Stimulated activated CD8-positive, alpha-beta memory T cell treated with anti-CD3 and anti-CD28 coated beads, Interleukin-4, amount 100 ng/mL, for 24 hours (primary cell): ENCODE data around the gene COL8A1.
"Not testable (repeated sequence)": the region's sequence is repeated elsewhere in the genome, so short reads cannot be mapped to it uniquely, and the experiment has no call there.

Experiments used
- DNase-seq: peaks from one replicate; pipeline ENCODE4 v3.0.0-alpha.2; 2020; ENCODE audit warnings: low read depth

The COL8A1 gene

GRCh38 chr3:99805160-99805559 is 166.8 kb downstream of the COL8A1 start:
- DNase-seq: no peak

- DNase-seq: no peak
Observed at GRCh38 chr3:99808163-99808794, 169.9 kb downstream of the COL8A1 start.

DNA sequence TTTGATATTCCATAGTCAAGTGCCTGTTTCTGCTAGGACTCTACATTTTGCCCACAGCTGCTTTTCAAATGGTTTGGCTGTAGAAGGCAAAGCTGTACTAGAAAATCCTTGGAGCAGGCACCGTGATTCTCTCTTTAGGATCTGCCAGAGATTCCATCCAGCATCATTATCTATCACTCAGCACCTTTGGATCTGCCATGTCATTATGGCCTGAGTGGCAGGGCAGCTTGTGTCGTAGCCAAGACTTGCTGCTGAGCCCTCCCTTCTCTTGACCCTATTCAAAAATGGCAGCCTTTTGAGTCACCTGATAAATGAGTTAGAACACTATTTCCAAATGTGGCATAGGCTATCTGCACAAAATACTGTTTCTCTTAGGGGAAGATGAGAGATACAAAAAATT is 171.2 kb downstream of the COL8A1 start:
- DNase-seq: no peak

- no peak for DNase-seq
Observed at GRCh38 chr3:99810403-99810802, 172.0 kb downstream of the COL8A1 start.

DNA sequence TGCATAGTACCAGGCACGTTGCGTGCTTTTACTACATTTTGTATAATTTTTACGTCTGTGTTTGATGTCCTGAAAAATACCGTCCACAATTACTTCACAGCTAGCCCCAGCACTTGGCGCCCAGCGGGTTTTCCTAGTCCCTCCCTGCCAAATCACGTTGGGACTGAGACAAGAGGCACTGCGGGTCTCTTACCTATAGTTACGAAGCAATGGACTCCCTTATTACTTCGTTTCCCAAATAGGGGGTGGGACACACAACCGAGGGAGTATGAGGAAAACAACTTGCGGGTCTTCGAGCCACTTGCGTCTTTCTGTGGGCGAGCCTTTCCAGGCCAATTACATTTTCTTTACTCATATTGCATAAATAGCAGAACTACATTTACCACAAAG is 178.6 kb downstream of the COL8A1 start:
- DNase-seq: no peak

DNA sequence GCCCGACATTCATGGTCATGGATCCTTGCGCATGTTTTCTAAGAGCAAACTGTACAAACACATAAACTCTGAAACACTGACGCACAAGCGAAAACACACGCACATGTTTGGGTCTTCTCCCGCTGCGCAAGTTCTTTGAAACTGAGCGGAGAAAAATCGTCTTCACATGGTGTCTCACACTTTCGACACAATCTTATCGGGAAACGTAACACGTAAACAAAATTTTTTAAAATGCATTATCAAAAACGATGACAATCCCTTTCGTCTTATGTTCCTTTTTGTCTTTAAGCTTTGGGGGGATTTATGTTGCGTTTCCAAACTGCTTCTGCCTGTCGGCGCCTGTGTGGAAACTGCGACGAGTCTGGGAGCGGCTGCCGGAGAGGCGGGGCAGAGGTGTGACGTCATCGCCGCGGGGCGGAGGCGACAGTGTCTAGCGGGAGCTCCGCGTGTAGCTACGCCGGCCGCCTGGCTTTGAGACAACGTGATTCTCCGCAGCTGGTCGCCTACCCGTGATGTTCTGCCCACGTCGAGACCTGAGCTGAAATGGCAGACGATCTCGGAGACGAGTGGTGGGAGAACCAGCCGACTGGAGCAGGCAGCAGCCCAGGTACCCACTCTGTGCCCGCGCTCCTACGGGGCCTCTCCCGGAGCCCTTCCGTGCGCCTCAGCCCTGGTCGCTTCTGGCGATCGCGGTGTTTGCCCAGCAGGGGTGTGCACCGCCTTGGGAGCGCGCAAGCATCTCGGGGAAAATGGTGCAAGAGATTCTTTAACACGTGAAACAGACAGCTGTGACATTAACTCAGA is 179.2 kb downstream of the COL8A1 start, which contains the start of gene CMSS1:
TSS of gene CMSS1 (plus strand) at position 426 of the 804 bp plus-strand sequence.
- peak; percentile 95 for DNase-seq

GRCh38 chr3:99818818-99819217 is 180.4 kb downstream of the COL8A1 start:
- no peak for DNase-seq

GRCh38 chr3:99823723-99824711 is 185.6 kb downstream of the COL8A1 start:
- DNase-seq: no peak

GRCh38 chr3:99825004-99825640 is 186.7 kb downstream of the COL8A1 start:
- DNase-seq: no peak

DNA sequence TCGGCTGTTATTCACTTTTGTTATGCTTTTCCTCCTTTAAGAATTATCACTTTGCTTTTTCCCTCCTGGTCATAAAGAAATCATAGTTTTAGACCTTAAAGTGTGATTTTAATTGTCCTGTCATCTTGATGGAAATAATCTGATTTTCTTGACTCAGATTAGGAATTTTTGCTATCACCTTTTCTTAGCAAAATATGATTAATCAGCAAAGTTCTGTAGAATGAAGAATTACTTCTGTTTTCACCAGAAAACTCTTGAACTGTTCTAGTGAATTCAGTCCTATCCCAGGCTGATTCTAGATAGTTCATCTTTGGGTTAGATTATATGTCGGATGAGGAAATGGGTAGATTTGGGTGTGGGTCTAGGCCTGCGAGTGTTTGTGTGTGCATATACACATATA is 191.4 kb downstream of the COL8A1 start:
- no peak for DNase-seq

- DNase-seq: no peak
Observed at GRCh38 chr3:99833617-99834205, 195.3 kb downstream of the COL8A1 start.

DNA sequence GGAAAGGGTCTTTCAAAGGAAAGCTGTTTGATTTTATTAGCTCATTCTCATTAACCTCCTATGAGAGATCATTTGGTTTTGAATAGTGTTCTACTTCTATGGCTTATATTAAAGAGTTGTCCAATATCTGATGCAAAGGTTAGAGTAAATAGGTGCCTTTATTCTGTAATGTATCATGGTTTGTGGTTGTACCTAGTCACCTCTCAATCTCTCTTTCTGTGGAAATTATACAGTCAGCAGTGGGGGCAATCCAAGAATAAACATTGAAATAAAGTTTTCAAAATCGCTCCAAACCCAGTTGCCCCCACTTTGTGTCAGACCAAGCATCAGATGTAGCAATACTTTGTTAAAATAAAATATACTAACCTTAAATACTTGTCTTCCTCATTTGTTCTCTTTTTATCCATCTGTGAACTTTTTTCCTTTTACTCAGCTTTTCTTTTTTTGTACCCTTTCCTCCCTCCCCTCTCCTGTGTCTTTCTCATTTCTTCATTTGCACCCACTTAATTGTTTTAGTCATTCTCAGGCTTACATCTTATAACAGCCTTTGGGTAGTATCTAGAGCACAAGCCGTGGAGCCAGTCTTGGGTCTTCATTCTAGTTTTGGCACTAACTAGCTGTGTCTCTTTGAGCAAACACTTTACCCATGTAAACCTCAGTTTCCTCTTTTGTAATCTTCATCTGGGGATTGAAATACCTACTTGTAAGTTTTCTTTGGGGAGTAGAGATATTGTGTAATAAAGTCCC is 196.0 kb downstream of the COL8A1 start:
- DNase-seq: no peak

GRCh38 chr3:99836681-99837080 is 198.3 kb downstream of the COL8A1 start:
- DNase-seq: no peak

- DNase-seq: no peak
Observed at GRCh38 chr3:99837715-99838114, 199.3 kb downstream of the COL8A1 start.

DNA sequence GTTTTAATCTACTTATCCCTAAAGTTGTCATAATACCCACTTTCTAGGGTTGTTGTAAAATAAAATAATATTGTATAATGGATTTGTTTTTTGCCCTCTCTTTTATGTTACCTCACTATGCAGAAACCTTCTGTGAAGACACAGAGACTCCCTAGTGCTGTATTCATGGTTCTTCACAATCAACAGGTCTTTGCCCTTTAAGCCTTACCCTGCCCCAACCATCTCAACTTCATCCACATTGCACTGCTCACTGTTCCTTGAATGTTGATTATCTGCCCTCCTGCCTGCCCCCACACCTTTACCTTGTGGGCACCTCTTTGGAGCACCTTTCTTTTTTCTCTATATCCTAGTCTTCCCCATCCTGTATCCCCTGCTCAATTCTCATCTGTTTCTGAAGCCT is 200.4 kb downstream of the COL8A1 start:
- DNase-seq: no peak

DNA sequence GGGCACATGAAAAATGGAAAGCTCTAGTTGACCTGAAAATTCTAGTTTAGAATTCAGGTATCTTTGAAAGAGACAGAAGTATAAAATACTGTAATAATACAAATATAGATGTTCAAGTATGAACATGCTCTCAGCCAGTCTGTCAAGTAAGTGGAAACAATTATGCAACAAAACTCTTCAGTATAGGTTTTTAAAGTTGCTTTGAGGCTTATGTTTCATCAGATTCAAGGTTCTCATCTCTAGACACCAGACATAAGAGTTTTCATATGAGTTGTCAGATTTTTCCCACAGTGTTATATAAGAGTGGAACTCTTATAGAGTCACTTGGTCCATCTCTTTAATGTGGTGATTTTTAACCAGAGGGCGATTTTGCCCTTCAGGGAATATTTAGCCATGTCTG is 201.2 kb downstream of the COL8A1 start:
- DNase-seq: no peak

GRCh38 chr3:99841949-99842348 is 203.6 kb downstream of the COL8A1 start:
- not testable (repeated sequence) for DNase-seq

DNA sequence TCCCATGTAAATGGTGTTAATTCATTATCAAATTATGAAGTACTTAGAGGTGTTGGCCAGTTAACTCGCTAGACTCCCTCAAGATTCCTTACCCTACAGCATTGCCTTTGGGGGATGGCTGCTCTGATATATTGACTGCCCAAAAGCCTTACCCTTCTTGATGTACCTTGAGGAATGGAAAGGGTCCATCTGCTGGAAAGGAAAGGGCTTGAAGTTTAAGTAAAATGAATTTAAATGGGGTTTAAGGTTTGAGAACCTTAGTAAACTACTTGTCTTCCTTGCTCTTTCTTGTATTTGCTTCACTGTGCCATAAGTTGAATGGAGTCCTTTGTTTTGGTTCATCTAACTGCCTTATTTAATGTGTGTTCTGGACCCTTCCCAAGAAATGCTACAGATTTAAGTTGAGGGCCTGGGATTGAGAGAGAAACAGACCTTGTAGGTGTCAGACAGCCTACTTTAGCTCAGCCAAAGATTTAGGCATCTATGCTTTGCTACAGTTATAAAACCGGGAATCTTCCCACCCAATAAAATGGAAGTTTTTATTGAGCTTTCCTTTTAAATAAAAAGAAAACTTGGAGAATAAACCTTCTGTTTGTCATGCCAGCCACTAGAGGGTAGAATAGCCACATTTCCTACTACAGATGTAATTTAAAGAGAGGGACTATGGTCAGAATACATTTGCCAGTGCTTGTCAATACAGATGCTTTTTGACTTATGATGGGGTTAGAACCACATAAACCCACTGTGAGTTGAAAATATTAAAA is 204.6 kb downstream of the COL8A1 start:
- no peak for DNase-seq

DNA sequence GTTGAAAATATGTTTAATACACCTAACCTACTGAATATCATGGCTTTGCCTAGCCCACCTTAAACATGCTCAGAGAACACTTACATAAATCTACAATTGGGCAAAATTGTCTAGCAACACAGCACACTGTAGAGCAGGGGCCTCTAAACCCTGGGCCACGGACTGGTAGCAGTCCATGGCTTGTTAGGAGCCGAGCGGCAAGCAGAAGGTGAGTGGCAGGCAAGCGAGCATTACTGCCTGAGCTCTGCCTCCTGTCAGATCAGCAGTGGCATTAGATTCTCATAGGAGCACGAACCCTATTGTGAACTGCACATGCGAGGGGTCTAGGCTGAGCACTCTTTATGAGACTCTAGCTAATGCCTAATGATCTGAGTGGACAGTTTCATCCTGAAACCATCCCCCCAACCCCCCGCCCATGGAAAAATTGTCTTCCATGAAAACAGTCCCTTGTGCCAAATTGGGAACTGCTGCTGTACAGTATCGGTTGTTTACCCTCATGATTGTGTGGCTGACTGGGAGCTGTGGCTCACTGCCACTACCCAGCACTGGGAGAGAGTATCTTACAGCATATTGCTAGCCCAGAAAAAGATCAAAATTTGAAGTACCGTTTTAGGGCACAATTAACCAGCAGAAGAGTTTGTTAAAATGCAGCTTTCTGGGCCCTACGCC is 205.3 kb downstream of the COL8A1 start:
- DNase-seq: no peak
